ENCODE measurements around the gene PYGO1.

Gene PYGO1

GRCh38 chr15:55586808-55587207, 1.3 kb downstream of the PYGO1 start:
- Histone ChIP-seq H4K20me1 (ENCODE audit: insufficient read depth, low read length) (no peaks in the 10 kb centered on the region), H3K36me3 (ENCODE audit: insufficient read depth, low read length) (no peaks in the 10 kb centered on the region), H3K27ac (ENCODE audit: low read depth, low read length, poor library complexity, severe bottlenecking) (no peak overlapping the region), H3K27me3 (ENCODE audit: insufficient read depth, low read length) (no peaks in the 10 kb centered on the region), H3K79me2 (ENCODE audit: insufficient read depth, low read length) (no peaks in the 10 kb centered on the region), H3K9me3 (ENCODE audit: low read length) (no peaks in the 10 kb centered on the region), H3K9ac (ENCODE audit: low read length) (no peak overlapping the region), H3K4me2 (ENCODE audit: low read length) (no peak overlapping the region), H3K4me1 (ENCODE audit: insufficient read depth, low read length, severe bottlenecking) (peaks cover 13% of the 10 kb centered on the region), H2AFZ (ENCODE audit: low read length) (no peak overlapping the region), H3K9me2 (ENCODE audit: low read depth, low read length) (no peaks in the 10 kb centered on the region), H3F3A (ENCODE audit: insufficient read depth, low read length) (no peaks in the 10 kb centered on the region), H3K4me3 (ENCODE audit: low read depth, low read length, poor library complexity, severe bottlenecking) (no peak overlapping the region)
- TF ChIP-seq, protein P1, sequence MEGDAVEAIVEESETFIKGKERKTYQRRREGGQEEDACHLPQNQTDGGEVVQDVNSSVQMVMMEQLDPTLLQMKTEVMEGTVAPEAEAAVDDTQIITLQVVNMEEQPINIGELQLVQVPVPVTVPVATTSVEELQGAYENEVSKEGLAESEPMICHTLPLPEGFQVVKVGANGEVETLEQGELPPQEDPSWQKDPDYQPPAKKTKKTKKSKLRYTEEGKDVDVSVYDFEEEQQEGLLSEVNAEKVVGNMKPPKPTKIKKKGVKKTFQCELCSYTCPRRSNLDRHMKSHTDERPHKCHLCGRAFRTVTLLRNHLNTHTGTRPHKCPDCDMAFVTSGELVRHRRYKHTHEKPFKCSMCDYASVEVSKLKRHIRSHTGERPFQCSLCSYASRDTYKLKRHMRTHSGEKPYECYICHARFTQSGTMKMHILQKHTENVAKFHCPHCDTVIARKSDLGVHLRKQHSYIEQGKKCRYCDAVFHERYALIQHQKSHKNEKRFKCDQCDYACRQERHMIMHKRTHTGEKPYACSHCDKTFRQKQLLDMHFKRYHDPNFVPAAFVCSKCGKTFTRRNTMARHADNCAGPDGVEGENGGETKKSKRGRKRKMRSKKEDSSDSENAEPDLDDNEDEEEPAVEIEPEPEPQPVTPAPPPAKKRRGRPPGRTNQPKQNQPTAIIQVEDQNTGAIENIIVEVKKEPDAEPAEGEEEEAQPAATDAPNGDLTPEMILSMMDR (IDR thresholded peaks at IDR 0.05; ENCODE audit: low read length): no peak

- Histone ChIP-seq H3K9me3 (ENCODE audit: low read length) (0 out of 2 replicates have a peak, but pooled peaks cover 4% of the 10 kb centered on the region), H3K4me2 (ENCODE audit: low read length) (no peak overlapping the region), H3K4me1 (ENCODE audit: insufficient read depth, low read length, severe bottlenecking) (no peaks in the 10 kb centered on the region), H3K27me3 (ENCODE audit: insufficient read depth, low read length) (no peaks in the 10 kb centered on the region), H3K9me2 (ENCODE audit: low read depth, low read length) (no peaks in the 10 kb centered on the region), H3K36me3 (ENCODE audit: insufficient read depth, low read length) (no peaks in the 10 kb centered on the region; the same call in 1 of the 2 replicates), H3K9ac (ENCODE audit: low read length) (no peak overlapping the region), H3K79me2 (ENCODE audit: insufficient read depth, low read length) (no peaks in the 10 kb centered on the region), H4K20me1 (ENCODE audit: insufficient read depth, low read length) (no peaks in the 10 kb centered on the region), H3F3A (ENCODE audit: insufficient read depth, low read length) (no peaks in the 10 kb centered on the region), H3K27ac (ENCODE audit: low read depth, low read length, poor library complexity, severe bottlenecking) (no peak overlapping the region), H2AFZ (ENCODE audit: low read length) (no peak overlapping the region), H3K4me3 (ENCODE audit: low read depth, low read length, poor library complexity, severe bottlenecking) (no peak overlapping the region)
- no peak for TF ChIP-seq EZH2 (IDR thresholded peaks at IDR 0.05; ENCODE audit: borderline replicate concordance, low read length)
- TF ChIP-seq, protein P1 (IDR thresholded peaks at IDR 0.05; ENCODE audit: low read length): no peak
Measured at GRCh38 chr15:55576943-55577342, 11.2 kb downstream of the PYGO1 start.

GRCh38 chr15:55574096-55574495, 14.0 kb downstream of the PYGO1 start:
- Histone ChIP-seq H3K9ac (ENCODE audit: low read length) (no peak overlapping the region), H3K4me1 (ENCODE audit: insufficient read depth, low read length, severe bottlenecking) (no peaks in the 10 kb centered on the region), H3F3A (ENCODE audit: insufficient read depth, low read length) (no peaks in the 10 kb centered on the region), H2AFZ (ENCODE audit: low read length) (no peak overlapping the region), H3K9me2 (ENCODE audit: low read depth, low read length) (no peaks in the 10 kb centered on the region), H3K79me2 (ENCODE audit: insufficient read depth, low read length) (no peaks in the 10 kb centered on the region), H3K27me3 (ENCODE audit: insufficient read depth, low read length) (no peaks in the 10 kb centered on the region), H3K9me3 (ENCODE audit: low read length) (peaks cover 9% of the 10 kb centered on the region), H3K27ac (ENCODE audit: low read depth, low read length, poor library complexity, severe bottlenecking) (no peak overlapping the region), H3K4me3 (ENCODE audit: low read depth, low read length, poor library complexity, severe bottlenecking) (no peak overlapping the region), H3K4me2 (ENCODE audit: low read length) (no peak overlapping the region), H3K36me3 (ENCODE audit: insufficient read depth, low read length) (no peaks in the 10 kb centered on the region), H4K20me1 (ENCODE audit: insufficient read depth, low read length) (no peaks in the 10 kb centered on the region)
- TF ChIP-seq, protein P1 (IDR thresholded peaks at IDR 0.05; ENCODE audit: low read length): no peak
- no peak for TF ChIP-seq EZH2 (IDR thresholded peaks at IDR 0.05; ENCODE audit: borderline replicate concordance, low read length)

All from OCI-LY1 (cell line).